Stimulated activated CD8-positive, alpha-beta memory T cell treated with anti-CD3 and anti-CD28 coated beads, Interleukin-4, amount 100 ng/mL, for 48 hours (primary cell): ENCODE results near the gene TBC1D14.

Experiments used
- DNase-seq: peaks from one replicate; pipeline ENCODE4 v3.0.0-alpha.2; 2020

Gene TBC1D14

GRCh38 chr4:7049295-7049694 lies 139.7 kb downstream of the TBC1D14 start:
- DNase-seq = no peak

- no peak for DNase-seq
Observed at GRCh38 chr4:7049739-7050138, 140.1 kb downstream of the TBC1D14 start.

GRCh38 chr4:7050481-7051143 lies 141.0 kb downstream of the TBC1D14 start:
- DNase-seq = no peak

GRCh38 chr4:7051144-7051495 lies 141.5 kb downstream of the TBC1D14 start:
- DNase-seq = no peak

GRCh38 chr4:7051905-7052304 lies 142.3 kb downstream of the TBC1D14 start:
- no peak for DNase-seq

GRCh38 chr4:7052313-7052712 lies 142.7 kb downstream of the TBC1D14 start:
- no peak for DNase-seq

- DNase-seq = no peak
Observed at GRCh38 chr4:7052923-7053715, 143.5 kb downstream of the TBC1D14 start.

GRCh38 chr4:7054106-7054880 lies 144.7 kb downstream of the TBC1D14 start:
- DNase-seq = no peak

GRCh38 chr4:7055111-7055989 lies 145.7 kb downstream of the TBC1D14 start:
- no peak for DNase-seq

GRCh38 chr4:7055990-7056325 lies 146.3 kb downstream of the TBC1D14 start:
- DNase-seq = no peak

GRCh38 chr4:7058792-7059191 lies 149.2 kb downstream of the TBC1D14 start:
- no peak for DNase-seq

- DNase-seq = no peak
Observed at GRCh38 chr4:7059662-7060061, 150.0 kb downstream of the TBC1D14 start.

GRCh38 chr4:7060346-7061150 lies 150.9 kb downstream of the TBC1D14 start:
- no peak for DNase-seq

GRCh38 chr4:7061815-7062214 lies 152.2 kb downstream of the TBC1D14 start:
- no peak for DNase-seq

GRCh38 chr4:7062816-7063215 lies 153.2 kb downstream of the TBC1D14 start:
- DNase-seq = no peak

- no peak for DNase-seq
Observed at GRCh38 chr4:7063362-7063761, 153.7 kb downstream of the TBC1D14 start.

- no peak for DNase-seq
Observed at GRCh38 chr4:7066006-7066405, 156.4 kb downstream of the TBC1D14 start.

GRCh38 chr4:7066493-7066892 lies 156.9 kb downstream of the TBC1D14 start:
- DNase-seq = no peak

GRCh38 chr4:7067126-7067451 lies 157.5 kb downstream of the TBC1D14 start:
- DNase-seq = no peak

GRCh38 chr4:7067452-7068278 lies 158.0 kb downstream of the TBC1D14 start, which contains the start of gene GRPEL1:
Gene GRPEL1 (minus strand): TSS chr4:7068064. CDS start chr4:7068032, 32 bp downstream.
- DNase-seq = peak; percentile 100

GRCh38 chr4:7068279-7068842 lies 158.7 kb downstream of the TBC1D14 start:
- no peak for DNase-seq
